Measurements from ENCODE around the gene PRSS21. TPM values are rescaled to one million over a fixed set of nuclear protein-coding genes. Genes with fewer than 3 reads are reported as not detected.

The PRSS21 gene
- polyA plus RNA-seq, 1 experiment: 0.13 TPM

DNA sequence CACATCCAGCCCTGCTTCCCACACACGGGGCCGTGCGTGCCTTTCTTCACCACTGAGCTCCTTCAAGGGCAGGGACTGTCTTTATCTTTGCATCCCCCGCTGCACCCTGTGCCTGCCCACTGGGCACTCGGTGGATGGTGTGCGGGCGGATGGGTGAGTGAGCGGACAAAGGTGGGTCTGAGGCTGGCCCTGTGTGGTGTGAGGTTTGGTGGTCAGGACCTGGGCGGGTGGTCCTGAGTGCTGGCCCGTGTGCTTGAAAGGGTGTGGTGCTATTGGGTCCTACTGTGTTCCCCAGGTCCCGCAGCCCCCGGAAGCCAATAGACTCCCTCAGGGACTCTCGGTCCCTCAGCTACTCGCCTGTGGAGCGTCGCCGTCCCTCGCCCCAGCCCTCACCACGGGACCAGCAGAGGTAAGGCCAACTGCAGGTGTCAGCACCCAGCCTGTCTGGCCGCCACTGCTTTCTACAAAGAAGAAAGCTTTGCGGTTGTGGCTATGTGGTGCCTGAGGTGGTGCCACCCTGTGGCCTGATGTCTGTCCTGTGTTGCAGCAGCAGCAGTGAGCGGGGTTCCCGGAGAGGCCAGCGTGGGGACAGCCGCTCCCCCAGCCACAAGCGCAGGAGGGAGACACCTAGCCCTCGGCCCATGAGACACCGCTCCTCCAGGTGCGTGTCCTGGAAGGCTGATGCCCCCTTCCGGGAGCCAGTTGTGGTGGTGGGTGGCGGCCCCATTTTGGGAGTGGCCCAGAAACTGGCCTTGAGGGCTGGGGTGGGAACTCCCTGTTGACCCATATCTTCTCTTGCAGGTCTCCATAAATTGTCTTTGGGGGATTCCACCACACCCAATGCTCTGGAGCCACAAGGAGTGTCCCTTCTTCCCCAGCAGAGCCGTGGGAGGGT lies 46.7 kb upstream of the PRSS21 start:
- ChIA-PET CTCF (no interaction called here), POLR2A (no interaction called here)
- no peaks in the 10 kb centered on the region for H3K27me3 ChIP-seq (ENCODE audit: control insufficient read depth, insufficient read depth, low read length)
- DNase-seq (ENCODE audit: low read depth): no peak
- TF ChIP-seq, protein P1, sequence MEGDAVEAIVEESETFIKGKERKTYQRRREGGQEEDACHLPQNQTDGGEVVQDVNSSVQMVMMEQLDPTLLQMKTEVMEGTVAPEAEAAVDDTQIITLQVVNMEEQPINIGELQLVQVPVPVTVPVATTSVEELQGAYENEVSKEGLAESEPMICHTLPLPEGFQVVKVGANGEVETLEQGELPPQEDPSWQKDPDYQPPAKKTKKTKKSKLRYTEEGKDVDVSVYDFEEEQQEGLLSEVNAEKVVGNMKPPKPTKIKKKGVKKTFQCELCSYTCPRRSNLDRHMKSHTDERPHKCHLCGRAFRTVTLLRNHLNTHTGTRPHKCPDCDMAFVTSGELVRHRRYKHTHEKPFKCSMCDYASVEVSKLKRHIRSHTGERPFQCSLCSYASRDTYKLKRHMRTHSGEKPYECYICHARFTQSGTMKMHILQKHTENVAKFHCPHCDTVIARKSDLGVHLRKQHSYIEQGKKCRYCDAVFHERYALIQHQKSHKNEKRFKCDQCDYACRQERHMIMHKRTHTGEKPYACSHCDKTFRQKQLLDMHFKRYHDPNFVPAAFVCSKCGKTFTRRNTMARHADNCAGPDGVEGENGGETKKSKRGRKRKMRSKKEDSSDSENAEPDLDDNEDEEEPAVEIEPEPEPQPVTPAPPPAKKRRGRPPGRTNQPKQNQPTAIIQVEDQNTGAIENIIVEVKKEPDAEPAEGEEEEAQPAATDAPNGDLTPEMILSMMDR (IDR thresholded peaks at IDR 0.05; ENCODE audit: insufficient read depth, low read depth, low read length): 0 out of 2 replicates have a peak, but pooled peaks have one; percentile 3
- H3K36me3 ChIP-seq (ENCODE audit: control insufficient read depth, insufficient read depth, low read length): peaks cover 72% of the 10 kb centered on the region
- H3K4me3 ChIP-seq (ENCODE audit: low read depth, low read length): no peak overlapping the region

GRCh38 chr16:2771496-2772402 lies 45.3 kb upstream of the PRSS21 start:
- ChIA-PET POLR2A (no interaction called here), CTCF (interaction anchor here (1.0 kb wide), 1 partner anchor 12 kb away, joined by 4 read pairs; no protein-coding TSS in a partner anchor)
- no peak overlapping the region for H3K4me3 ChIP-seq (ENCODE audit: low read depth, low read length)
- no peak for DNase-seq (ENCODE audit: low read depth)
- no peaks in the 10 kb centered on the region for H3K27me3 ChIP-seq (ENCODE audit: control insufficient read depth, insufficient read depth, low read length)
- TF ChIP-seq, protein P1 (IDR thresholded peaks at IDR 0.05; ENCODE audit: insufficient read depth, low read depth, low read length): no peak
- H3K36me3 ChIP-seq (ENCODE audit: control insufficient read depth, insufficient read depth, low read length): peaks cover 64% of the 10 kb centered on the region

DNA sequence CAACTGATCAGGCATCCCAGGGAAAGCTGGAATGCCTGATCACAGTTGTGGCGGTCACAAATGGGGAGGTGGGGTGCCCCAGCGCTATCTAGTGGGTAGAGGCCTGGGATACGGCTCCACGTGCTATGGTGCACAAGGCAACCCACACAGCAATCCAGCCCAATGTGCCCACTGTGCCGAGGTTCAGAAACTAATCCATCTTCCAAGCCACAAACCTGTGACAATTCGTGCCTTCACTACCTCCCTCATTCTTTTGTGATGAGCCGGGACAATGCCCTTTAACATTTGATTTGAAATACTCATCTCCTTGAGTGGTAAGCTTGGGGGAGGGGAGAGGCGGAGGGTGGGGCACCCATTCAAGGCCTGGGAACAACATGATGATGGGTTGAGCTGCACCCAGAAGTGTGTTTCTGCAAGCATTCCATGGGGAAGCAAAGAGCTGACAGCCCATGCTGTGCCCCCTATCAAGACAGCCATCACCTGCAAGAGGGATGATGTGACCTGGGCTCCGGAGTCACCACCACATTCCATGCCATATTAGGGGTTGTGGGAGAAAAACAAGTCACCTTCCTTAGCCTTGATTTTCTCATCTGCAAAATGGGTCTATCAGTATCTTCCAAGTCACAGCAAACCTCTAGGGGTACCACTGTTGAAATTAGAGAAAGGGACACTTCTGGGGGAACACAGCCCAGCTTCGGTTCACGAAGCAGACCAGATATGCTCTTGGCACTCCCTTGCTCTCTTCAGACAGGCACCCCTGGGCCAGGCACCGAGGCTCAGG lies 43.7 kb upstream of the PRSS21 start:
- H3K36me3 ChIP-seq (ENCODE audit: control insufficient read depth, insufficient read depth, low read length): peaks cover 48% of the 10 kb centered on the region
- ChIA-PET CTCF (no interaction called here), POLR2A (no interaction called here)

GRCh38 chr16:2774161-2774891 lies 42.7 kb upstream of the PRSS21 start:
- DNase-seq (ENCODE audit: low read depth): no peak
- ChIA-PET POLR2A (no interaction called here), CTCF (interaction anchor here (1.3 kb wide), 1 partner anchor 16 kb away, joined by 5 read pairs; no protein-coding TSS in a partner anchor)
- no peaks in the 10 kb centered on the region for H3K27me3 ChIP-seq (ENCODE audit: control insufficient read depth, insufficient read depth, low read length)
- H3K4me3 ChIP-seq (ENCODE audit: low read depth, low read length): no peak overlapping the region
- TF ChIP-seq, protein P1 (IDR thresholded peaks at IDR 0.05; ENCODE audit: insufficient read depth, low read depth, low read length): no peak
- peaks cover 38% of the 10 kb centered on the region for H3K36me3 ChIP-seq (ENCODE audit: control insufficient read depth, insufficient read depth, low read length)

More for the DNA sequence above, 43.7 kb upstream of the PRSS21 start:
- Histone ChIP-seq H3K4me3 (ENCODE audit: low read depth, low read length) (no peak overlapping the region), H3K27me3 (ENCODE audit: control insufficient read depth, insufficient read depth, low read length) (no peaks in the 10 kb centered on the region)
- TF ChIP-seq, protein P1 (IDR thresholded peaks at IDR 0.05; ENCODE audit: insufficient read depth, low read depth, low read length): no peak
- DNase-seq (ENCODE audit: low read depth): no peak

Data from BJ (cell line).